OCI-LY7 (cell line): Measurements from ENCODE around the gene TMPRSS9. TPM values are rescaled to one million over a fixed set of nuclear protein-coding genes. Genes with fewer than 3 reads are reported as not detected.

Experiments
- BruUV-seq: library from RNA; stranded (reverse); fragments of 400-500 nt; replicated peaks from 2 replicates; lab custom pipeline; 2021; lab: Mats Ljungman, UMichigan
- CTCF ChIA-PET: fragments of 300-600 bp; sonication (Branson Sonifier 250); formaldehyde crosslinking; loops from one replicate; lab custom pipeline; 2022; ENCODE audit warnings: antibody characterized with exemption; ENCODE audit not compliant: unreplicated experiment; lab: Charles Lee
- POLR2A ChIA-PET: fragments of 300-600 bp; sonication (Branson Sonifier 250); formaldehyde crosslinking; loops from one replicate; lab custom pipeline; 2022; ENCODE audit warnings: antibody characterized with exemption; lab: Charles Lee
- DNase-seq: peaks from one replicate; pipeline ENCODE4 v3.0.0-alpha.2; 2015; ENCODE audit warnings: low spot score
- H2AFZ ChIP-seq: fragments of 200-600 bp; sonication (generic), shearing (Covaris generic); 2 replicates; pipeline ENCODE4 v1.6.1; 2014; ENCODE audit warnings: mild to moderate bottlenecking, antibody characterized with exemption, low read length, moderate library complexity
- H3K27ac ChIP-seq: fragments of 200-600 bp; sonication (generic); 2 replicates; pipeline ENCODE4 v1.5.1; 2014; ENCODE audit warnings: mixed run types, low read depth, mild to moderate bottlenecking, moderate library complexity, low read length, inconsistent platforms; ENCODE audit not compliant: poor library complexity, severe bottlenecking
- H3K36me3 ChIP-seq: fragments of 200-600 bp; sonication (generic); 2 replicates; pipeline ENCODE4 v1.6.1; 2014; ENCODE audit warnings: mild to moderate bottlenecking, antibody characterized with exemption, low read length, moderate library complexity, mixed read lengths; ENCODE audit not compliant: insufficient read depth
- H3K4me1 ChIP-seq: fragments of 200-600 bp; sonication (generic); 2 replicates; pipeline ENCODE4 v1.5.1; 2014; ENCODE audit warnings: mild to moderate bottlenecking, low read length; ENCODE audit not compliant: insufficient read depth, poor library complexity, severe bottlenecking
- H3K4me2 ChIP-seq: fragments of 200-600 bp; sonication (generic); 2 replicates; pipeline ENCODE4 v1.6.1; 2014; ENCODE audit warnings: mild to moderate bottlenecking, low read length
- H3K4me3 ChIP-seq: fragments of 200-600 bp; sonication (generic); 2 replicates; pipeline ENCODE4 v1.5.1; 2014; ENCODE audit warnings: mild to moderate bottlenecking, low read depth, low read length; ENCODE audit not compliant: poor library complexity, severe bottlenecking
- H3K79me2 ChIP-seq: fragments of 200-600 bp; sonication (generic); 2 replicates; pipeline ENCODE4 v1.6.1; 2016; ENCODE audit warnings: low read depth, mild to moderate bottlenecking, low read length, moderate library complexity, mixed read lengths; ENCODE audit not compliant: insufficient read depth
- H3K9me2 ChIP-seq: fragments of 200-600 bp; sonication (generic); 2 replicates; pipeline ENCODE4 v1.6.1; 2016; ENCODE audit warnings: mild to moderate bottlenecking, low read length, mixed read lengths; ENCODE audit not compliant: insufficient read depth
- H3K9me3 ChIP-seq: fragments of 200-600 bp; sonication (generic); 2 replicates; pipeline ENCODE4 v1.6.1; 2014; ENCODE audit warnings: mild to moderate bottlenecking, mixed run types, low read length, mixed read lengths
- H4K20me1 ChIP-seq: fragments of 200-600 bp; sonication (generic); 2 replicates; pipeline ENCODE4 v1.6.1; 2014; ENCODE audit warnings: mild to moderate bottlenecking, antibody characterized with exemption, low read length, moderate library complexity, mixed read lengths; ENCODE audit not compliant: insufficient read depth
- EZH2phosphoT487 ChIP-seq: fragments of 200-600 bp; sonication (generic); IDR thresholded peaks from 2 replicates; pipeline ENCODE4 v1.6.1; 2018; ENCODE audit warnings: low read depth, borderline replicate concordance, mild to moderate bottlenecking, mixed run types, antibody characterized with exemption, low read length, moderate library complexity, mixed read lengths
- intact Hi-C: fragments of 100-400 bp; cut with micrococcal nuclease; formaldehyde crosslinking; loops from one replicate; pipeline ENCODE4 v1.10.0; 2022; ENCODE audit not compliant: unreplicated experiment
- total RNA-seq, 2 experiments: library from RNA; depleted of rRNA in 1 of 2; stranded (reverse); fragments of >200 nt in 1 of 2; shearing (Covaris generic) in 1 of 2; gene quantifications; 2 replicates each; pipeline ENCODE4 v1.2.3, GENCODE V29; 2014 to 2022
- TF ChIP-seq, protein P1 (sequence below): fragments of 200-600 bp; sonication (generic); conservative IDR thresholded peaks from 2 replicates; pipeline ENCODE4 v1.5.1; 2014; ENCODE audit warnings: mild to moderate bottlenecking, antibody characterized with exemption, low read length, moderate library complexity, mixed read lengths

The TMPRSS9 gene
- total RNA-seq, 2 experiments from 2014 or later, result 0.44 TPM; not detected in 1

DNA sequence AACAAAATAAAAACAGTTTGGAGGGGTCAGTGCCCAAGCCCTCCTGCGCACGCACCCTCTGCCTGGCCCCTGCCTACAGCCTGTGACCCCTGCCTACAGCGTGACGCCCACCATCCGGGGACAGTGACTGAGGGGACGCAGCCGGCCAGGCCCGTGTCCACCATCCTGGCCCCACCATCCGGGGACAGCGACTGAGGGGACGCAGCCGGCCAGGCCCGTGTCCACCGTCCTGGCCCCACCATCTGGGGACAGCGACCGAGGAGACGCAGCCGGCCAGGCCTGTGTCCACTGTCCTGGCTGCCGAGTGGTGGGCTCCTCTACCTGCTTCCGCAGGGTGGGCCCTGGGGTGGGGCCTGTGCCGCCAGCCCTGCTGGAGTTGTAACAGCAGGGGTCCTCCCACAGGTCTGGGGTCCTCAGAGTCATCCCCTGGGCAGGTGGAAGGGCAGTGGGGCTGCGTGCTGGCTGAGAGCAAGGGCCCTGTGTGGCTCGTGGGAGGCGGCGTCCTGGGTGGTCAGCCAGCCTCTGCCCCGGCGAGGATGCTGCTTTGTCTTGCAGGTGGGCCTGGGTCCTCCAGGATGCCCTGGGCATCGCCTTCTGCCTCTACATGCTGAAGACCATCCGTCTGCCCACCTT is 17.3 kb upstream of the TMPRSS9 start:
- peaks cover 38% of the 10 kb centered on the region for H3K36me3 ChIP-seq
- CTCF ChIA-PET, result no interaction called here
- no TSS peak for BruUV-seq

DNA sequence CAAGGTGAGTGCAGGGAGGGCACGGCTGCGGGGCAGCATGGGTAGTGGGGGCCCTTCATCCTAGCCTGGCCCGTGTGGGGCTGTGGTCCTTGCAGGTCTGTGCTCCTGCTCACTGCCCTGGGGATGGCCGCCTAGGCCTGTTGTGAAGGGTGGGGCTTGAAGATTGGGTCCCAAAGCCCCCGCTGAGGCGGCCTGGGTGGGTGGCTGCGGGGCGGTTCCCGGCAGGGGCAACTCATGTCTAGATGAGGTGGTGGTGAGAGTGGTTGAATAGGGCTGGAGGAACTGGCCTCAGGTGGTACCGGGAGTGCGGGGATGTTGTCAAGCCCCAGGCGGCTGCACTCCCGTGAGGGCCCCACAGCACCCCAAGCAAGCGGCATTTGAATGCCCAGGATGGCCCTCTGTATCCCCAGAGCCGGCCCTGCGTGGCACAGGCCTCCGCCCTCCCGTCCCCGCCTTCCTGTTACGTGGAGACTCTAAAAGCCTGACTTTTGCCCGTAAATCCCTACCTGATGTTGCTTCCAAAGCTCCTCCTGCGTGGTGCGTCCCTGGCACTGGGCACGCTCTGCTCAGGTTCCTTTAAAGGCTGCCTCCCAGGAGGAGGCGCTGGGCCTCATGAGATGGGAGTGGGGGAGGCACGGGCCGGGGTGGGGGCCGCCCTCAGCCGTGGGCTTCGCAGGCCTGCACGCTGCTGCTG is 16.6 kb upstream of the TMPRSS9 start:
- no peaks in the 10 kb centered on the region for H4K20me1 ChIP-seq
- intact Hi-C loops, result no loop called here
- no peaks in the 10 kb centered on the region for H3K9me3 ChIP-seq
- H3K36me3 ChIP-seq, result peaks cover 38% of the 10 kb centered on the region
- no peak overlapping the region for H3K4me2 ChIP-seq
- TF ChIP-seq EZH2phosphoT487, result no peak
- TF ChIP-seq, protein P1, sequence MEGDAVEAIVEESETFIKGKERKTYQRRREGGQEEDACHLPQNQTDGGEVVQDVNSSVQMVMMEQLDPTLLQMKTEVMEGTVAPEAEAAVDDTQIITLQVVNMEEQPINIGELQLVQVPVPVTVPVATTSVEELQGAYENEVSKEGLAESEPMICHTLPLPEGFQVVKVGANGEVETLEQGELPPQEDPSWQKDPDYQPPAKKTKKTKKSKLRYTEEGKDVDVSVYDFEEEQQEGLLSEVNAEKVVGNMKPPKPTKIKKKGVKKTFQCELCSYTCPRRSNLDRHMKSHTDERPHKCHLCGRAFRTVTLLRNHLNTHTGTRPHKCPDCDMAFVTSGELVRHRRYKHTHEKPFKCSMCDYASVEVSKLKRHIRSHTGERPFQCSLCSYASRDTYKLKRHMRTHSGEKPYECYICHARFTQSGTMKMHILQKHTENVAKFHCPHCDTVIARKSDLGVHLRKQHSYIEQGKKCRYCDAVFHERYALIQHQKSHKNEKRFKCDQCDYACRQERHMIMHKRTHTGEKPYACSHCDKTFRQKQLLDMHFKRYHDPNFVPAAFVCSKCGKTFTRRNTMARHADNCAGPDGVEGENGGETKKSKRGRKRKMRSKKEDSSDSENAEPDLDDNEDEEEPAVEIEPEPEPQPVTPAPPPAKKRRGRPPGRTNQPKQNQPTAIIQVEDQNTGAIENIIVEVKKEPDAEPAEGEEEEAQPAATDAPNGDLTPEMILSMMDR, result no peak
- POLR2A ChIA-PET, result no interaction called here
- no peak overlapping the region for H3K4me3 ChIP-seq
- H3K79me2 ChIP-seq, result no peaks in the 10 kb centered on the region
- H2AFZ ChIP-seq, result no peak overlapping the region
- DNase-seq, result no peak
- CTCF ChIA-PET, result no interaction called here
- no peak overlapping the region for H3K27ac ChIP-seq
- no TSS peak for BruUV-seq
- H3K4me1 ChIP-seq, result no peaks in the 10 kb centered on the region
- no peaks in the 10 kb centered on the region for H3K9me2 ChIP-seq

More for the DNA sequence above, 17.3 kb upstream of the TMPRSS9 start:
- no peaks in the 10 kb centered on the region for H3K9me2 ChIP-seq
- intact Hi-C loops, result no loop called here
- H3K79me2 ChIP-seq, result no peaks in the 10 kb centered on the region
- H3K4me2 ChIP-seq, result no peak overlapping the region
- no peak for DNase-seq
- no peak overlapping the region for H3K27ac ChIP-seq
- TF ChIP-seq, protein P1, result no peak
- no peak for TF ChIP-seq EZH2phosphoT487
- no peak overlapping the region for H2AFZ ChIP-seq
- no peaks in the 10 kb centered on the region for H4K20me1 ChIP-seq
- POLR2A ChIA-PET, result no interaction called here
- no peak overlapping the region for H3K4me3 ChIP-seq
- no peaks in the 10 kb centered on the region for H3K4me1 ChIP-seq
- no peaks in the 10 kb centered on the region for H3K9me3 ChIP-seq

DNA sequence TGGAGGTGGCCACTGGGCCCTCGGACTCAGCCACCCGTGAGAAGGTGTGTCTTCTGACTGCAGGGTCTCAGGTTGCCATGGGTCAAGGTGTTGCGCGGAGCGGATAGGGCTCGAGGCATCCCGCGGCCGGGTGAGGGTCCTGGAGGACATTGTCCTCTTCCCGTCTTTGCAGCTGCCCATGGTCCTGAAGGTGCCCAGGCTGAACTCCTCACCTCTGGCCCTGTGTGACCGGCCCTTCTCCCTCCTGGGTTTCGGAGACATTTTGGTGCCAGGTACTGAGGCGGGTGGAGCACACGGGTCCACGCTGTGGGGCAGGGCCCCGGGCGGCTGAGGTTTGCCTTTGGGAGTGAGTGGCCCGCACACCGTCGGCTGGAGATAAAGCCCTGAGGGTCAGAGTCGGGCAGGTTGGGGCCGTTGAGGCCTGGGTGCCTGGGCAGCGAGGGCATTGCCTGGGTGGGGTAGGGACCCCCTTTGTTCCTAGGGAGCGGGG is 15.6 kb upstream of the TMPRSS9 start:
- no peaks in the 10 kb centered on the region for H4K20me1 ChIP-seq
- H3K4me3 ChIP-seq, result no peak overlapping the region
- TF ChIP-seq, protein P1, result no peak
- no peak for TF ChIP-seq EZH2phosphoT487
- no peaks in the 10 kb centered on the region for H3K4me1 ChIP-seq
- no peak for DNase-seq
- no peaks in the 10 kb centered on the region for H3K9me3 ChIP-seq
- no peak overlapping the region for H2AFZ ChIP-seq
- H3K4me2 ChIP-seq, result no peak overlapping the region
- H3K9me2 ChIP-seq, result no peaks in the 10 kb centered on the region
- intact Hi-C loops, result no loop called here
- no TSS peak for BruUV-seq
- CTCF ChIA-PET, result no interaction called here
- no peak overlapping the region for H3K27ac ChIP-seq
- H3K79me2 ChIP-seq, result no peaks in the 10 kb centered on the region
- POLR2A ChIA-PET, result no interaction called here
- H3K36me3 ChIP-seq, result peaks cover 37% of the 10 kb centered on the region
